Endothelial cell of umbilical vein (primary cell): ENCODE measurements around the gene ZNF407. TPM values are rescaled to one million over a fixed set of nuclear protein-coding genes. Genes with fewer than 3 reads are reported as not detected.

Experiments used
- BruUV-seq: library from RNA; stranded (reverse); fragments of 400-500 nt; replicated peaks from 2 replicates; lab custom pipeline; 2021; lab: Mats Ljungman, UMichigan
- CTCF ChIA-PET: fragments of 300-600, 350-600 bp; sonication (Branson Sonifier 250); formaldehyde crosslinking; loops from one replicate; lab custom pipeline; 2021; ENCODE audit warnings: antibody characterized with exemption, inconsistent platforms; lab: Charles Lee
- POLR2A ChIA-PET: fragments of 300-600, 350-600 bp; sonication (Branson Sonifier 250); formaldehyde crosslinking; loops from one replicate; lab custom pipeline; 2021; ENCODE audit warnings: antibody characterized with exemption, inconsistent platforms; lab: Charles Lee
- DNase-seq: peaks from one replicate; pipeline ENCODE4 v3.0.0-alpha.2; 2011; ENCODE audit warnings: low read depth, low spot score
- FAIRE-seq: peaks from 2 replicates; lab custom pipeline; 2011; peaks lifted over from hg19 to GRCh38; lab: Jason Lieb, UNC
- H2AFZ ChIP-seq: 2 replicates; pipeline ENCODE4 v1.6.0; 2012; ENCODE audit warnings: low read depth, low read length, control low read depth, inconsistent platforms
- H3K27ac ChIP-seq: 2 replicates; pipeline ENCODE4 v1.5.1; 2011; ENCODE audit warnings: low read depth, mild to moderate bottlenecking, control low read depth, low read length, moderate library complexity; ENCODE audit not compliant: insufficient read depth
- H3K27me3 ChIP-seq, 2 experiments: 2 replicates each; pipeline versions ENCODE4 v1.6.0 to v1.6.1; 2011; ENCODE audit warnings: low read length in 2 of 2, mixed read lengths in 1 of 2; ENCODE audit not compliant: control insufficient read depth in 2 of 2, insufficient read depth in 2 of 2
- H3K36me3 ChIP-seq, 2 experiments: 2 replicates in 1 of 2; 3 replicates in 1 of 2; pipeline ENCODE4 v1.5.1; 2011; ENCODE audit warnings: low read length in 2 of 2, mild to moderate bottlenecking in 1 of 2, moderate library complexity in 1 of 2; ENCODE audit not compliant: control insufficient read depth in 2 of 2, insufficient read depth in 2 of 2; ENCODE audit errors: extremely low read depth in 1 of 2
- H3K4me1 ChIP-seq: 3 replicates; pipeline ENCODE4 v1.5.1; 2011; ENCODE audit warnings: mild to moderate bottlenecking, low read length; ENCODE audit not compliant: control insufficient read depth, insufficient read depth; ENCODE audit errors: extremely low read depth
- H3K4me2 ChIP-seq: 2 replicates; pipeline ENCODE4 v1.6.1; 2011; ENCODE audit warnings: low read length, control low read depth, mixed read lengths; ENCODE audit not compliant: insufficient read depth
- H3K4me3 ChIP-seq, 3 experiments: fragments of 200-600 bp in 1 of 3; sonication (generic), shearing (Covaris generic) in 1 of 3; replicated peaks in 1 of 3; 2 replicates each; pipeline ENCODE4 v1.5.1; 2011 to 2016; ENCODE audit warnings: control low read depth in 3 of 3, low read length in 3 of 3, mild to moderate bottlenecking in 2 of 3, inconsistent platforms in 1 of 3, low read depth in 1 of 3, moderate library complexity in 1 of 3; ENCODE audit not compliant: insufficient read depth in 1 of 3
- H3K79me2 ChIP-seq: 2 replicates; pipeline ENCODE4 v1.6.0; 2012; ENCODE audit warnings: low read length, inconsistent platforms; ENCODE audit not compliant: control insufficient read depth, insufficient read depth
- H3K9ac ChIP-seq: replicated peaks from 2 replicates; pipeline ENCODE3; 2011; ENCODE audit warnings: low read length, control low read depth; ENCODE audit not compliant: insufficient read depth; ENCODE audit errors: extremely low read depth
- H3K9me1 ChIP-seq: replicated peaks from 3 replicates; pipeline ENCODE4 v1.6.0; 2011; ENCODE audit warnings: mild to moderate bottlenecking, low read length; ENCODE audit not compliant: control insufficient read depth, insufficient read depth; ENCODE audit errors: extremely low read depth
- H3K9me3 ChIP-seq: replicated peaks from 2 replicates; pipeline ENCODE4 v1.5.1; 2012; ENCODE audit warnings: low read length, inconsistent platforms; ENCODE audit not compliant: control insufficient read depth, insufficient read depth
- H4K20me1 ChIP-seq: replicated peaks from 2 replicates; pipeline ENCODE3; 2011; ENCODE audit warnings: mild to moderate bottlenecking, low read length; ENCODE audit not compliant: control insufficient read depth, insufficient read depth; ENCODE audit errors: extremely low read depth
- CTCF ChIP-seq, 2 donors: IDR thresholded peaks; 1 replicate in 1 of 2; 2 replicates in 1 of 2; pipeline ENCODE4 v1.5.1; 2011; ENCODE audit warnings: low read length in 2 of 2, mild to moderate bottlenecking in 2 of 2, moderate library complexity in 2 of 2, control low read depth in 1 of 2, inconsistent platforms in 1 of 2, low read depth in 1 of 2; ENCODE audit not compliant: insufficient read depth in 1 of 2; ENCODE audit errors: extremely low read depth in 1 of 2
- EZH2 ChIP-seq: IDR thresholded peaks from 2 replicates; pipeline ENCODE4 v1.6.1; 2012; ENCODE audit warnings: borderline replicate concordance, low read depth, mild to moderate bottlenecking, moderate library complexity, low read length, inconsistent platforms; ENCODE audit not compliant: severe bottlenecking
- FOS ChIP-seq: IDR thresholded peaks from 2 replicates; pipeline ENCODE4 v1.6.1; 2011; ENCODE audit warnings: mild to moderate bottlenecking, low read length, moderate library complexity, borderline replicate concordance; ENCODE audit not compliant: insufficient read depth
- GATA2 ChIP-seq: IDR thresholded peaks from 2 replicates; pipeline ENCODE4 v1.7.0; 2011; ENCODE audit warnings: low read depth, mild to moderate bottlenecking, moderate library complexity, mixed read lengths, low read length; ENCODE audit not compliant: insufficient read length, insufficient read depth
- JUN ChIP-seq: IDR thresholded peaks from 2 replicates; pipeline ENCODE4 v1.6.1; 2011; ENCODE audit warnings: borderline replicate concordance, low read depth; ENCODE audit not compliant: insufficient read length, insufficient read depth
- MAX ChIP-seq: IDR thresholded peaks from 2 replicates; pipeline ENCODE4 v1.6.1; 2011; ENCODE audit not compliant: insufficient read depth, insufficient read length
- MYC ChIP-seq: IDR thresholded peaks from one replicate; pipeline ENCODE4 v1.6.1; 2011; ENCODE audit warnings: mild to moderate bottlenecking, low read depth, low read length
- POLR2A ChIP-seq: IDR thresholded peaks from 2 replicates; pipeline ENCODE4 v1.6.1; 2012; ENCODE audit warnings: low read depth, mild to moderate bottlenecking, control low read depth, low read length
- POLR2AphosphoS5 ChIP-seq: IDR thresholded peaks from 2 replicates; pipeline ENCODE4 v1.6.1; 2012; ENCODE audit warnings: low read depth, mild to moderate bottlenecking, control low read depth, low read length, moderate library complexity; ENCODE audit not compliant: insufficient read depth
- dilution Hi-C: fragments of 300-500 bp; cut with MboI; formaldehyde crosslinking; loops from one replicate; pipeline ENCODE4 v1.15.0; 2019; ENCODE audit warnings: low sequenced_read_pairs; ENCODE audit not compliant: extremely low pct_ligation_motif_present
- intact Hi-C: fragments of 100-400 bp; cut with micrococcal nuclease; formaldehyde crosslinking; loops from one replicate; pipeline ENCODE4 v1.10.0; 2022
- polyA plus RNA-seq, 4 experiments: library from polyadenylated mRNA; depleted of rRNA in 3 of 4; stranded (reverse) in 3 of 4; unstranded in 1 of 4; fragments of >200 nt; gene quantifications; 2 replicates each; pipeline versions ENCODE4 v1.2.1 to v1.2.3, GENCODE V29; 2011 to 2012; ENCODE audit warnings: missing spikeins in 1 of 4
- total RNA-seq: library from RNA; stranded (reverse); gene quantifications from 2 replicates; pipeline ENCODE4 v1.2.3, GENCODE V29; 2021

Gene ZNF407
- total and polyA plus RNA-seq, 2 donors (not counting 3 experiments of a cell fraction or from before 2014, with no cell fraction given): 3.8 to 20.1 TPM

GRCh38 chr18:74638210-74638609 is 40.5 kb downstream of the ZNF407 start:
- no peak for FAIRE-seq
- Histone ChIP-seq H3K36me3 (peaks cover 0 to 6% of the 10 kb centered on the region in 2 experiments), H3K27ac (no peak overlapping the region), H2AFZ (no peak overlapping the region), H3K9ac (no peak overlapping the region), H3K4me1 (no peaks in the 10 kb centered on the region), H3K4me3 (no peak overlapping the region), H3K4me2 (no peak overlapping the region), H3K79me2 (no peaks in the 10 kb centered on the region), H3K9me1 (no peaks in the 10 kb centered on the region), H3K27me3 (no peaks in the 10 kb centered on the region), H4K20me1 (no peaks in the 10 kb centered on the region), H3K9me3 (no peaks in the 10 kb centered on the region)
- CTCF ChIA-PET: no interaction called here
- no peak for TF ChIP-seq MAX
- TF ChIP-seq MYC: no peak
- TF ChIP-seq CTCF (IDR thresholded peaks at IDR 0.05; ENCODE audit: extremely low read depth in 1 of 2, insufficient read depth in 1 of 2, low read depth in 1 of 2, low read length in 2 of 2): no peak
- TF ChIP-seq FOS: no peak
- TF ChIP-seq POLR2A: no peak
- TF ChIP-seq EZH2: no peak
- TF ChIP-seq POLR2AphosphoS5: no peak
- no peak for TF ChIP-seq JUN
- no peak for TF ChIP-seq GATA2
- DNase-seq: no peak
- dilution Hi-C loops: no loop called here
- BruUV-seq: no TSS peak
- intact Hi-C loops: no loop called here
- POLR2A ChIA-PET: no interaction called here
